ENCODE results near the gene NELFA.

DNA sequence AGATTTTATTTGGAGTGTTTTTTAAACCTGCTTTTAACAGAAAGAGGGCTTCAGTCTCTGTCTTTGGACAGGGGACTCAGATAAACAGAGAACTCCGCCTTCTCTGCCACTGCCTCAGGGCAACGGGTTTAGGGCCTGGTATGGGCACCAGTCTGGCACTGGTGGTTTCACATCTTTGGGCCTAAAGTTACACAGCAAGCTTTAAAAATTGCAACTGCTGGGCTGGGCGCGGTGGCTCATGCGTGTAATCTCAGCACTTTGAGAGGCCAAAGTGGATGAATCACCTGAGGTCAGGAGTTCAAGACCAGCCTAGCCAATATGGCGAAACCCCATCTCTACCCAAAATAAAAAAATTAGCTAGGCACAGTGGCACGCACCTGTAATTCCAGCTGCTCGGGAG lies 40.1 kb upstream of the NELFA start:
- TF ChIP-seq POLR2A (IDR thresholded peaks at IDR 0.05): no peak
- TF ChIP-seq, protein P1, sequence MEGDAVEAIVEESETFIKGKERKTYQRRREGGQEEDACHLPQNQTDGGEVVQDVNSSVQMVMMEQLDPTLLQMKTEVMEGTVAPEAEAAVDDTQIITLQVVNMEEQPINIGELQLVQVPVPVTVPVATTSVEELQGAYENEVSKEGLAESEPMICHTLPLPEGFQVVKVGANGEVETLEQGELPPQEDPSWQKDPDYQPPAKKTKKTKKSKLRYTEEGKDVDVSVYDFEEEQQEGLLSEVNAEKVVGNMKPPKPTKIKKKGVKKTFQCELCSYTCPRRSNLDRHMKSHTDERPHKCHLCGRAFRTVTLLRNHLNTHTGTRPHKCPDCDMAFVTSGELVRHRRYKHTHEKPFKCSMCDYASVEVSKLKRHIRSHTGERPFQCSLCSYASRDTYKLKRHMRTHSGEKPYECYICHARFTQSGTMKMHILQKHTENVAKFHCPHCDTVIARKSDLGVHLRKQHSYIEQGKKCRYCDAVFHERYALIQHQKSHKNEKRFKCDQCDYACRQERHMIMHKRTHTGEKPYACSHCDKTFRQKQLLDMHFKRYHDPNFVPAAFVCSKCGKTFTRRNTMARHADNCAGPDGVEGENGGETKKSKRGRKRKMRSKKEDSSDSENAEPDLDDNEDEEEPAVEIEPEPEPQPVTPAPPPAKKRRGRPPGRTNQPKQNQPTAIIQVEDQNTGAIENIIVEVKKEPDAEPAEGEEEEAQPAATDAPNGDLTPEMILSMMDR (IDR thresholded peaks at IDR 0.05): no peak
- no peak for TF ChIP-seq POLR2AphosphoS5 (IDR thresholded peaks at IDR 0.05)
